Mesendoderm (in vitro differentiated cells): Measurements from ENCODE around the gene MUC5B.
A peak's percentile ranks its signal among the peaks of the same experiment; 100 is the strongest.

ENCODE experiments used
- DNase-seq: peaks from one replicate; pipeline ENCODE4 v3.0.0; 2013
- H2AK5ac ChIP-seq: 2 replicates; pipeline ENCODE4 v1.6.1; 2013; ENCODE audit warnings: low read length, inconsistent platforms
- H2BK120ac ChIP-seq: 2 replicates; pipeline ENCODE4 v1.6.1; 2013; ENCODE audit warnings: low read depth, mild to moderate bottlenecking, low read length, moderate library complexity, mixed read lengths
- H2BK15ac ChIP-seq: replicated peaks from 2 replicates; pipeline ENCODE4 v1.6.1; 2013; ENCODE audit warnings: low read depth, mild to moderate bottlenecking, moderate library complexity
- H2BK5ac ChIP-seq: 2 replicates; pipeline ENCODE4 v1.6.1; 2013; ENCODE audit warnings: low read length, inconsistent platforms
- H3K18ac ChIP-seq: 2 replicates; pipeline ENCODE4 v1.6.1; 2013; ENCODE audit warnings: mild to moderate bottlenecking, low read length, mixed read lengths
- H3K23ac ChIP-seq: one replicate; pipeline ENCODE4 v1.6.1; 2013; ENCODE audit warnings: low read length
- H3K27ac ChIP-seq: 2 replicates; pipeline ENCODE4 v1.5.1; 2013; ENCODE audit warnings: low read depth, mild to moderate bottlenecking, inconsistent platforms, low read length, moderate library complexity
- H3K27me3 ChIP-seq: 2 replicates; pipeline ENCODE4 v1.6.1; 2013; ENCODE audit warnings: low read length, control low read depth, mild to moderate bottlenecking, inconsistent platforms; ENCODE audit not compliant: insufficient read depth, poor library complexity
- H3K36me3 ChIP-seq: 2 replicates; pipeline ENCODE4 v1.6.1; 2013; ENCODE audit warnings: low read length, inconsistent platforms; ENCODE audit not compliant: control insufficient read depth, insufficient read depth
- H3K4ac ChIP-seq: one replicate; pipeline ENCODE4 v1.6.1; 2013; ENCODE audit warnings: low read depth, mild to moderate bottlenecking, low read length, moderate library complexity
- H3K4me1 ChIP-seq: 2 replicates; pipeline ENCODE4 v1.6.1; 2013; ENCODE audit warnings: low read depth, low read length, inconsistent platforms; ENCODE audit not compliant: control insufficient read depth
- H3K4me2 ChIP-seq: 2 replicates; pipeline ENCODE4 v1.6.1; 2013; ENCODE audit warnings: low read length
- H3K4me3 ChIP-seq: 2 replicates; pipeline ENCODE4 v1.5.1; 2013; ENCODE audit warnings: mild to moderate bottlenecking, low read length
- H3K56ac ChIP-seq: one replicate; pipeline ENCODE4 v1.6.1; 2013; ENCODE audit warnings: low read length
- H3K79me1 ChIP-seq: 2 replicates; pipeline ENCODE4 v1.6.1; 2013; ENCODE audit warnings: low read length, inconsistent platforms
- H3K79me2 ChIP-seq: 2 replicates; pipeline ENCODE4 v1.6.1; 2013; ENCODE audit warnings: mild to moderate bottlenecking, low read length; ENCODE audit not compliant: control insufficient read depth, insufficient read depth
- H3K9ac ChIP-seq: 2 replicates; pipeline ENCODE4 v1.6.1; 2013; ENCODE audit warnings: low read length, inconsistent platforms
- H4K5ac ChIP-seq: one replicate; pipeline ENCODE4 v1.6.1; 2013; ENCODE audit warnings: low read length
- H4K8ac ChIP-seq: one replicate; pipeline ENCODE4 v1.6.1; 2013; ENCODE audit warnings: low read depth, mild to moderate bottlenecking, control low read depth, low read length, moderate library complexity
- WGBS: extraction: QIAGEN DNeasy Blood & Tissue Kit; methylation state at CpG from one replicate; pipeline ENCODE4 v1.1.7; 2013; ENCODE audit warnings: low lambda C conversion rate, missing lambda C conversion rate; ENCODE audit not compliant: insufficient coverage; ENCODE audit errors: extremely low coverage; 5-methylcytosine and 5-hydroxymethylcytosine counted together

The MUC5B gene

GRCh38 chr11:1281974-1282365, 59.1 kb downstream of the MUC5B start:
- no peak overlapping the region for H2AK5ac ChIP-seq
- no peak overlapping the region for H2BK5ac ChIP-seq
- H3K27me3 ChIP-seq = no peaks in the 10 kb centered on the region
- H4K8ac ChIP-seq = no peak overlapping the region
- peak overlapping the region; percentile 17 for H3K9ac ChIP-seq
- no peaks in the 10 kb centered on the region for H3K79me2 ChIP-seq
- H3K56ac ChIP-seq = peak overlapping the region; percentile 67
- no peak overlapping the region for H2BK15ac ChIP-seq
- no peak overlapping the region for H3K4ac ChIP-seq
- H3K27ac ChIP-seq = no peak overlapping the region
- WGBS = no CpG with 5 or more reads among the region's 3 CpGs
- no peak overlapping the region for H2BK120ac ChIP-seq
- peaks cover 2% of the 10 kb centered on the region for H3K4me1 ChIP-seq
- peak; percentile 66 for DNase-seq
- H4K5ac ChIP-seq = no peak overlapping the region
- H3K79me1 ChIP-seq = no peaks in the 10 kb centered on the region
- H3K18ac ChIP-seq = no peak overlapping the region
- H3K4me2 ChIP-seq = no peak overlapping the region
- no peak overlapping the region for H3K23ac ChIP-seq
- H3K4me3 ChIP-seq = no peak overlapping the region
- H3K36me3 ChIP-seq = no peaks in the 10 kb centered on the region

GRCh38 chr11:1283091-1283511, 60.2 kb downstream of the MUC5B start:
- Histone ChIP-seq H3K23ac (no peak overlapping the region), H3K4me2 (no peak overlapping the region), H2BK5ac (no peak overlapping the region), H3K79me2 (no peaks in the 10 kb centered on the region), H3K36me3 (no peaks in the 10 kb centered on the region), H2BK15ac (no peak overlapping the region), H3K27ac (no peak overlapping the region), H3K79me1 (no peaks in the 10 kb centered on the region), H3K27me3 (no peaks in the 10 kb centered on the region), H3K4me1 (peaks cover 2% of the 10 kb centered on the region), H3K4me3 (no peak overlapping the region), H4K5ac (no peak overlapping the region), H3K9ac (no peak overlapping the region), H2AK5ac (no peak overlapping the region), H3K18ac (no peak overlapping the region), H3K4ac (no peak overlapping the region), H2BK120ac (no peak overlapping the region), H3K56ac (no peak overlapping the region), H4K8ac (no peak overlapping the region)
- no peak for DNase-seq
- no CpG with 5 or more reads among the region's 18 CpGs for WGBS

GRCh38 chr11:1283906-1284305, 61.0 kb downstream of the MUC5B start:
- no peak overlapping the region for H4K5ac ChIP-seq
- no peaks in the 10 kb centered on the region for H3K27me3 ChIP-seq
- H3K18ac ChIP-seq = no peak overlapping the region
- no peak overlapping the region for H3K23ac ChIP-seq
- no peak overlapping the region for H3K56ac ChIP-seq
- H2BK5ac ChIP-seq = no peak overlapping the region
- no peak overlapping the region for H3K27ac ChIP-seq
- no peaks in the 10 kb centered on the region for H3K79me1 ChIP-seq
- no peak overlapping the region for H2BK15ac ChIP-seq
- no peak overlapping the region for H3K4ac ChIP-seq
- WGBS = no CpG with 5 or more reads among the region's 8 CpGs
- no peak overlapping the region for H3K4me3 ChIP-seq
- no peak overlapping the region for H4K8ac ChIP-seq
- H3K4me2 ChIP-seq = no peak overlapping the region
- no peak overlapping the region for H3K9ac ChIP-seq
- H2BK120ac ChIP-seq = no peak overlapping the region
- H2AK5ac ChIP-seq = no peak overlapping the region
- H3K4me1 ChIP-seq = peaks cover 2% of the 10 kb centered on the region
- no peaks in the 10 kb centered on the region for H3K36me3 ChIP-seq
- DNase-seq = no peak
- no peaks in the 10 kb centered on the region for H3K79me2 ChIP-seq

GRCh38 chr11:1285316-1285744, 62.5 kb downstream of the MUC5B start:
- WGBS = no CpG with 5 or more reads among the region's 23 CpGs
- Histone ChIP-seq H2BK15ac (no peak overlapping the region), H3K4ac (no peak overlapping the region), H3K79me1 (no peaks in the 10 kb centered on the region), H3K79me2 (no peaks in the 10 kb centered on the region), H3K36me3 (no peaks in the 10 kb centered on the region), H3K27me3 (no peaks in the 10 kb centered on the region), H2AK5ac (no peak overlapping the region), H3K4me3 (no peak overlapping the region), H3K56ac (no peak overlapping the region), H3K4me2 (no peak overlapping the region), H2BK120ac (no peak overlapping the region), H3K23ac (no peak overlapping the region), H4K5ac (no peak overlapping the region), H3K4me1 (peaks cover 2% of the 10 kb centered on the region), H3K9ac (no peak overlapping the region), H3K18ac (no peak overlapping the region), H2BK5ac (no peak overlapping the region), H4K8ac (no peak overlapping the region), H3K27ac (no peak overlapping the region)
- DNase-seq = no peak

GRCh38 chr11:1285876-1286275, 63.0 kb downstream of the MUC5B start:
- no peak overlapping the region for H3K4me2 ChIP-seq
- H3K9ac ChIP-seq = no peak overlapping the region
- no peaks in the 10 kb centered on the region for H3K79me2 ChIP-seq
- DNase-seq = no peak
- H3K23ac ChIP-seq = no peak overlapping the region
- H3K18ac ChIP-seq = no peak overlapping the region
- no peak overlapping the region for H2BK5ac ChIP-seq
- no peak overlapping the region for H3K4me3 ChIP-seq
- no CpG with 5 or more reads among the region's 17 CpGs for WGBS
- H2BK15ac ChIP-seq = no peak overlapping the region
- no peak overlapping the region for H2BK120ac ChIP-seq
- H3K27ac ChIP-seq = no peak overlapping the region
- H4K5ac ChIP-seq = no peak overlapping the region
- no peaks in the 10 kb centered on the region for H3K36me3 ChIP-seq
- H2AK5ac ChIP-seq = no peak overlapping the region
- no peak overlapping the region for H4K8ac ChIP-seq
- H3K56ac ChIP-seq = no peak overlapping the region
- H3K79me1 ChIP-seq = peaks cover 4% of the 10 kb centered on the region
- no peak overlapping the region for H3K4ac ChIP-seq
- no peaks in the 10 kb centered on the region for H3K27me3 ChIP-seq
- peaks cover 2% of the 10 kb centered on the region for H3K4me1 ChIP-seq

GRCh38 chr11:1287928-1288327, 65.1 kb downstream of the MUC5B start:
- H3K4me3 ChIP-seq = no peak overlapping the region

More at GRCh38 chr11:1287928-1288327, 65.1 kb downstream of the MUC5B start:
- H3K4me1 ChIP-seq = no peaks in the 10 kb centered on the region
- H3K36me3 ChIP-seq = no peaks in the 10 kb centered on the region
- no peak overlapping the region for H2BK15ac ChIP-seq
- H3K18ac ChIP-seq = no peak overlapping the region
- no peak overlapping the region for H3K9ac ChIP-seq
- no peak overlapping the region for H2BK120ac ChIP-seq
- H2BK5ac ChIP-seq = no peak overlapping the region
- H4K5ac ChIP-seq = no peak overlapping the region
- no peak overlapping the region for H3K27ac ChIP-seq
- no peak overlapping the region for H2AK5ac ChIP-seq
- no peaks in the 10 kb centered on the region for H3K79me2 ChIP-seq
- no peak overlapping the region for H3K56ac ChIP-seq
- H3K23ac ChIP-seq = no peak overlapping the region
- DNase-seq = no peak
- H3K4me2 ChIP-seq = no peak overlapping the region
- no peak overlapping the region for H4K8ac ChIP-seq
- H3K4ac ChIP-seq = no peak overlapping the region
- no peaks in the 10 kb centered on the region for H3K27me3 ChIP-seq
- no CpG with 5 or more reads among the region's 9 CpGs for WGBS
- H3K79me1 ChIP-seq = peaks cover 11% of the 10 kb centered on the region
